Fibroblast of lung (primary cell): ENCODE measurements around the gene SEC14L5. TPM values are rescaled to one million over a fixed set of nuclear protein-coding genes. Genes with fewer than 3 reads are reported as not detected.
A peak's percentile ranks its signal among the peaks of the same experiment; 100 is the strongest.

Source experiments
- DNase-seq, 2 donors: peaks; one replicate each; pipeline versions ENCODE4 v3.0.0 to v3.0.0-alpha.2; 2010; ENCODE audit warnings: low read depth in 2 of 2
- H2AFZ ChIP-seq: 2 replicates; pipeline ENCODE4 v1.5.1; 2012; ENCODE audit warnings: low read length, control low read depth, inconsistent platforms
- H3K27ac ChIP-seq: 2 replicates; pipeline ENCODE4 v1.5.1; 2011; ENCODE audit warnings: low read length, control low read depth; ENCODE audit not compliant: insufficient read depth
- H3K27me3 ChIP-seq: 2 replicates; pipeline ENCODE4 v1.5.1; 2011; ENCODE audit warnings: mild to moderate bottlenecking, low read length; ENCODE audit not compliant: control insufficient read depth, insufficient read depth
- H3K36me3 ChIP-seq: 2 replicates; pipeline ENCODE4 v1.5.1; 2011; ENCODE audit warnings: low read length; ENCODE audit not compliant: control insufficient read depth, insufficient read depth
- H3K4me1 ChIP-seq: 2 replicates; pipeline ENCODE4 v1.5.1; 2011; ENCODE audit warnings: low read length; ENCODE audit not compliant: control insufficient read depth, insufficient read depth; ENCODE audit errors: extremely low read depth
- H3K4me2 ChIP-seq: 2 replicates; pipeline ENCODE4 v1.5.1; 2011; ENCODE audit warnings: low read length, control low read depth; ENCODE audit not compliant: insufficient read depth; ENCODE audit errors: extremely low read depth
- H3K4me3 ChIP-seq, 4 experiments: fragments of 200-600 bp in 1 of 4; sonication (generic) in 1 of 4; replicated peaks in 1 of 4; 2 replicates each; pipeline ENCODE4 v1.5.1; 2011 to 2016; ENCODE audit warnings: low read length in 4 of 4, low read depth in 3 of 4, mild to moderate bottlenecking in 3 of 4, control low read depth in 2 of 4, inconsistent platforms in 1 of 4, mixed read lengths in 1 of 4; ENCODE audit not compliant: insufficient read depth in 1 of 4; ENCODE audit errors: control extremely low read depth in 1 of 4
- H3K79me2 ChIP-seq: 2 replicates; pipeline ENCODE4 v1.5.1; 2012; ENCODE audit warnings: mild to moderate bottlenecking, low read length, inconsistent platforms; ENCODE audit not compliant: control insufficient read depth, insufficient read depth
- H3K9ac ChIP-seq: 2 replicates; pipeline ENCODE4 v1.5.1; 2011; ENCODE audit warnings: mild to moderate bottlenecking, low read length, control low read depth; ENCODE audit not compliant: insufficient read depth
- H3K9me3 ChIP-seq: 2 replicates; pipeline ENCODE4 v1.5.1; 2012; ENCODE audit warnings: low read depth, low read length; ENCODE audit not compliant: control insufficient read depth, insufficient read depth
- H4K20me1 ChIP-seq: 2 replicates; pipeline ENCODE4 v1.5.1; 2011; ENCODE audit warnings: low read length; ENCODE audit not compliant: control insufficient read depth, insufficient read depth; ENCODE audit errors: extremely low read depth
- CTCF ChIP-seq, 2 donors: IDR thresholded peaks in 1 of 2; conservative IDR thresholded peaks in 1 of 2; 1 replicate in 1 of 2; 2 replicates in 1 of 2; pipeline ENCODE4 v1.5.1; 2011 to 2012; ENCODE audit warnings: low read length in 2 of 2, control low read depth in 1 of 2, inconsistent platforms in 1 of 2, low read depth in 1 of 2, mild to moderate bottlenecking in 1 of 2
- EZH2 ChIP-seq: IDR thresholded peaks from 2 replicates; pipeline ENCODE4 v1.5.1; 2012; ENCODE audit warnings: low read length, control low read depth, mild to moderate bottlenecking; ENCODE audit errors: missing control alignments
- polyA plus RNA-seq, 2 donors: library from polyadenylated mRNA; depleted of rRNA in 1 of 2; stranded (reverse) in 1 of 2; unstranded in 1 of 2; fragments of >200 nt; gene quantifications; 2 replicates each; pipeline ENCODE4 v1.2.1, GENCODE V29; 2011 to 2012; ENCODE audit warnings: missing spikeins in 1 of 2
- total RNA-seq: library from RNA; depleted of rRNA; stranded (reverse); fragments of >200 nt; gene quantifications from 2 replicates; pipeline ENCODE4 v1.2.1, GENCODE V29; 2014

SEC14L5 gene
- total and polyA plus RNA-seq, 2 donors (not counting 1 experiment from before 2014, with no cell fraction given) = 0.05 to 0.99 TPM

GRCh38 chr16:5030251-5030870 lies 72.2 kb downstream of the SEC14L5 start:
- no peaks in the 10 kb centered on the region for H3K9me3 ChIP-seq
- H3K27me3 ChIP-seq = no peaks in the 10 kb centered on the region
- H3K79me2 ChIP-seq = no peaks in the 10 kb centered on the region
- no peak overlapping the region for H3K27ac ChIP-seq
- no peak overlapping the region for H3K4me3 ChIP-seq
- H2AFZ ChIP-seq = no peak overlapping the region
- H3K4me2 ChIP-seq = no peak overlapping the region
- no peaks in the 10 kb centered on the region for H4K20me1 ChIP-seq
- no peak for DNase-seq
- no peak overlapping the region for H3K9ac ChIP-seq
- no peaks in the 10 kb centered on the region for H3K36me3 ChIP-seq
- no peak for TF ChIP-seq EZH2
- TF ChIP-seq CTCF (conservative IDR thresholded peaks at IDR 0.05 in 1 of 2, IDR thresholded peaks at IDR 0.05 in 1 of 2; ENCODE audit: low read depth in 1 of 2, low read length in 2 of 2) = no peak
- peaks cover 2% of the 10 kb centered on the region for H3K4me1 ChIP-seq

- no peak overlapping the region for H3K27ac ChIP-seq
- H3K27me3 ChIP-seq = no peaks in the 10 kb centered on the region
- no peak overlapping the region for H3K4me3 ChIP-seq
- H3K4me2 ChIP-seq = no peak overlapping the region
- H3K4me1 ChIP-seq = peaks cover 2% of the 10 kb centered on the region
- no peak overlapping the region for H3K9ac ChIP-seq
- no peaks in the 10 kb centered on the region for H3K79me2 ChIP-seq
- DNase-seq = no peak
- no peak overlapping the region for H2AFZ ChIP-seq
- no peaks in the 10 kb centered on the region for H4K20me1 ChIP-seq
- H3K9me3 ChIP-seq = no peaks in the 10 kb centered on the region
- no peaks in the 10 kb centered on the region for H3K36me3 ChIP-seq
- no peak for TF ChIP-seq CTCF (conservative IDR thresholded peaks at IDR 0.05 in 1 of 2, IDR thresholded peaks at IDR 0.05 in 1 of 2; ENCODE audit: low read depth in 1 of 2, low read length in 2 of 2)
- no peak for TF ChIP-seq EZH2
Observed at GRCh38 chr16:5031601-5032000, 73.5 kb downstream of the SEC14L5 start.

- no peak for TF ChIP-seq CTCF (conservative IDR thresholded peaks at IDR 0.05 in 1 of 2, IDR thresholded peaks at IDR 0.05 in 1 of 2; ENCODE audit: low read depth in 1 of 2, low read length in 2 of 2)
- no peak for TF ChIP-seq EZH2
- H3K36me3 ChIP-seq = no peaks in the 10 kb centered on the region
- no peaks in the 10 kb centered on the region for H4K20me1 ChIP-seq
- no peaks in the 10 kb centered on the region for H3K27me3 ChIP-seq
- no peaks in the 10 kb centered on the region for H3K79me2 ChIP-seq
- H3K9me3 ChIP-seq = no peaks in the 10 kb centered on the region
- H3K4me2 ChIP-seq = peak overlapping the region; percentile 94
- H3K4me3 ChIP-seq = peak overlapping the region; percentile 64 to 91 (median 79)
- H3K9ac ChIP-seq = peak overlapping the region; percentile 72
- DNase-seq = no peak
- H3K4me1 ChIP-seq = peaks cover 2% of the 10 kb centered on the region
- peak overlapping the region; percentile 94 for H2AFZ ChIP-seq
- no peak overlapping the region for H3K27ac ChIP-seq
Observed at GRCh38 chr16:5032748-5033167, 74.6 kb downstream of the SEC14L5 start.
